GM12864 (cell line): ENCODE data around the gene SUSD1.
"Not testable (repeated sequence)": the region's sequence is repeated elsewhere in the genome, so short reads cannot be mapped to it uniquely, and the experiment has no call there.

Experiments
- DNase-seq: peaks from one replicate; pipeline ENCODE4 v3.0.0-alpha.2; 2011; ENCODE audit warnings: low read depth
- H3K4me3 ChIP-seq: 2 replicates; pipeline ENCODE4 v1.5.1; 2011; ENCODE audit warnings: mild to moderate bottlenecking, low read depth, low read length, control low read depth
- CTCF ChIP-seq: IDR thresholded peaks from 2 replicates; pipeline ENCODE4 v1.5.1; 2011; ENCODE audit warnings: low read depth, mild to moderate bottlenecking, moderate library complexity, low read length, control low read depth, inconsistent platforms; ENCODE audit errors: missing control alignments

The SUSD1 gene

GRCh38 chr9:112200711-112201110 lies 25.6 kb upstream of the SUSD1 start:
- H3K4me3 ChIP-seq: no peak overlapping the region
- DNase-seq: no peak
- TF ChIP-seq CTCF: no peak

- DNase-seq: no peak
- no peak overlapping the region for H3K4me3 ChIP-seq
- no peak for TF ChIP-seq CTCF
Observed at GRCh38 chr9:112198646-112199045, 23.5 kb upstream of the SUSD1 start.

GRCh38 chr9:112194969-112195431 lies 19.9 kb upstream of the SUSD1 start:
- no peak for DNase-seq
- no peak overlapping the region for H3K4me3 ChIP-seq
- no peak for TF ChIP-seq CTCF

GRCh38 chr9:112193572-112194288 lies 18.6 kb upstream of the SUSD1 start:
- TF ChIP-seq CTCF: no peak
- DNase-seq: no peak
- H3K4me3 ChIP-seq: no peak overlapping the region

GRCh38 chr9:112190320-112190719 lies 15.2 kb upstream of the SUSD1 start:
- not testable (repeated sequence) for H3K4me3 ChIP-seq, DNase-seq

- TF ChIP-seq CTCF: no peak
- DNase-seq: no peak
- H3K4me3 ChIP-seq: no peak overlapping the region
Observed at GRCh38 chr9:112188884-112189283, 13.8 kb upstream of the SUSD1 start.

- no peak overlapping the region for H3K4me3 ChIP-seq
- TF ChIP-seq CTCF: no peak
- DNase-seq: no peak
Observed at GRCh38 chr9:112187404-112187803, 12.3 kb upstream of the SUSD1 start.

- DNase-seq: no peak
- no peak for TF ChIP-seq CTCF
- no peak overlapping the region for H3K4me3 ChIP-seq
Observed at GRCh38 chr9:112186695-112187094, 11.6 kb upstream of the SUSD1 start.
